ENCODE measurements around the gene OPCML.

The OPCML gene

GRCh38 chr11:133058501-133058900 lies 473.8 kb downstream of the OPCML start:
- no peak for DNase-seq

DNA sequence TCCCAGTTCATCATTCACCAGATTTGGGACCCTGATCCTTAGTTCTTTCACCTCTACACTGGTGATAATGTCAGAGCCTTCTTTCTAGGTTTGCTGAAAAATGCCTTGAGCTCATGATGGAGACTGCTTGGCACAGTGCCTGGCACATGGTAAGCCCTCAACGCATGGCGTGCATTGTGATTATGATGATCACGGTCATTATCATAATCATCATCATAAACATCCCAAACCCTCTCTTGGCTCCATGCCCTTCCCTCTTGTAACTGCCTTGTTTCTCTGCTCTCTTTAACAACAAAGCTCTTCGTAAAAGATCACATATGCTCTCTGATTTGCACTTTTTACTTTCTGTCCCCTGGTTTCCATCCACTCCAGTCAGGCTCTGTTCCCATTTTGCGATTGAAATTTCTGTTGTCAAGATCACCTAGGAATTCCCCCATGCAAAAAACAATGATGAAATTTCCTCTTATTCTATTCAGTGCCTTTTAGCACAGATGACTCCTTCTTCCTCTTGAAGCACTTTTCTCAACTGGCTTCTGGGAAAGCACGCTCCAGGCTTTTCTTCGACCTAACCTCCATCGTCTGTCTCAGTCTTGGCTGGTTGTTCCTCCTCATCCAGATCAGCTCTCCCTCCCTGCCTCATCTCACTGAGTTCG lies 479.1 kb downstream of the OPCML start:
- no peak for DNase-seq

GRCh38 chr11:133052537-133052936 lies 479.8 kb downstream of the OPCML start:
- DNase-seq = no peak

DNA sequence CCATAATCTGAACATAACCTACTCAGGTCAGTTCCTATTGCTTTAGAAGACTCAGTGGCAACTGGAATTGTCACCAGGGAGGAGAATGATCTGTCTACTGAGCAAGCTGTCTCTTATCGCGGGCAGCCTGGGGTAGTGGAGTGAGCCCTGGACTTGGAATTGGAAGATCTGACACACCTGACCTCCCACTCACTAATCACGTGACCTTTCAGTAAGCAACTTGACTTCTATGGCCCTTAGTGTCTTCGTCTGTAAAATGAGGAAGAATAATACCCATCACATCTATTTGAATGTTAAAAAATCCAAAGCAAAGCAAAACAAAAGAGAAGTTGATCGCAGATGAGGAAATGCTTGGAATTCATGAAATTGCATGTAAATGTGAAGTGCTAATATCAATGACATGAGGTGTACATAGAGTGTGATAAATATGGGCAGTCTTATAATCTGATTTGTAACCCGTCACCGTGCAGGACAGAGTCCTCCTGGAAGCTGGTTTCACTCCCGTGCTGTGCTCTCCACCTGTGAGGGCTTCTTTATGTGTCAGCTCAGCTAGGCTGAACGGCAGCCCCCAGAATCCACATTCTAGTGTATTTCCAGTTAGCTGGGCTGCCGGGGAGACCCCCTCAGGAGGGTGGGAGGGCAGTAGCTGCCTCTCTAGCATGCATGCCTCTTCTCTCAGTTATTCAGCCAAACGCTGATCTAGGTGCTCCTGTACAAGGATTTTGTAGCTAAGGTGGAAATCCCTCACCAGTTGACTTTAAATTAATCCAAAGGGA lies 482.9 kb downstream of the OPCML start:
- DNase-seq = no peak

GRCh38 chr11:133048270-133048669 lies 484.0 kb downstream of the OPCML start:
- DNase-seq = no peak

GRCh38 chr11:133047771-133048115 lies 484.6 kb downstream of the OPCML start:
- DNase-seq = no peak

DNA sequence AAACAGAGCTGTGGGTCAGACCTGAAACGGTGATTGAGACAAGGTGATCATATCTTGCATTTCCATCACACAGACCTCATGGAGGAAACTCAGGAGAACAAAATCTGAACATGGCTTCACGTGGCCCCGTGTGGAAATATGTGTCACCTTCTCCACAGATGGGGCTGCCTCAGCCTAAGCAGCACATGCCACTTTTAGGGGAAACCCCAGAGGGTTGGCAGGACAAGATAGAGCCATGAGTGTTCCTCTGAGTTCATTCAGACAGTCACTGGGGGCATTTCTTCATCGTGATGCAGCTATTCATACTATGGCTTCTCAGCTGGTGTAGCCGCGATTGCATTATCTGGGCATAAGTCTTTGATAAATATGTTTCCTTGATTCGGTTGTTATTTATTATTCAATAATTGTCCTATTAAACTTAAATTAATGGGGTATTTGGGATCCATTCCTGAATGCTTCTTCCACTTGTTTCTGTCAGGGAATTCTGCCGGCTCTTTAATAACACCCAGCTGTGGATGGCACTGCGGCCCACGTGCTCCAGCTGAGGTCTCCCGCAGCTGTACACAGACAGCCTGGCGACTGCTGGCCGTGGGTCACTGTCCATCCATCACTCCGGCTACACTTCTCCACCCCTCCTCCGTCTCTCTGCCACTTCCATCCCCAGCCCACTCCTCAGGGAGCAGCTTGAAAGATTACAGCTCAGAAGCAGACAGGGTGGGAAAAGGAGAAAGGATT lies 485.1 kb downstream of the OPCML start:
- DNase-seq = no peak

DNA sequence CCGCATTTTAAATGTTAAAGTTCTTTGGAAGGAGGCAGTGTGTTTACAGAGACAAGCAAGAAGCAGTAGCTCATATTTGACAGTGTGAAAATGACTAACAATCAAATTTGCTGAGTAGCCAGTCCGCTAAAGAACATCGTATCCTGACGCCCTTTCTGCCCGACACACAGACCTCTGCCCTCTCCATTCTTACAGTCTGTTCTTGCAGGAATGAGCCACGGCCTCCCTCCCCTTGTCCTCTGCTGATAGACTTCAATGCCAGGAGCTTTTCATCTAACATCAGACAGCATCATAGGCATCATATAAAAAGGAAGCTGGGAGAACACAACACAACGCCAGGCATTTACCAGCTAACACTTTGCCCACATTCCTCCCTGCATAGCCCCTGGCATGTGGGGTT lies 486.0 kb downstream of the OPCML start:
- no peak for DNase-seq

DNA sequence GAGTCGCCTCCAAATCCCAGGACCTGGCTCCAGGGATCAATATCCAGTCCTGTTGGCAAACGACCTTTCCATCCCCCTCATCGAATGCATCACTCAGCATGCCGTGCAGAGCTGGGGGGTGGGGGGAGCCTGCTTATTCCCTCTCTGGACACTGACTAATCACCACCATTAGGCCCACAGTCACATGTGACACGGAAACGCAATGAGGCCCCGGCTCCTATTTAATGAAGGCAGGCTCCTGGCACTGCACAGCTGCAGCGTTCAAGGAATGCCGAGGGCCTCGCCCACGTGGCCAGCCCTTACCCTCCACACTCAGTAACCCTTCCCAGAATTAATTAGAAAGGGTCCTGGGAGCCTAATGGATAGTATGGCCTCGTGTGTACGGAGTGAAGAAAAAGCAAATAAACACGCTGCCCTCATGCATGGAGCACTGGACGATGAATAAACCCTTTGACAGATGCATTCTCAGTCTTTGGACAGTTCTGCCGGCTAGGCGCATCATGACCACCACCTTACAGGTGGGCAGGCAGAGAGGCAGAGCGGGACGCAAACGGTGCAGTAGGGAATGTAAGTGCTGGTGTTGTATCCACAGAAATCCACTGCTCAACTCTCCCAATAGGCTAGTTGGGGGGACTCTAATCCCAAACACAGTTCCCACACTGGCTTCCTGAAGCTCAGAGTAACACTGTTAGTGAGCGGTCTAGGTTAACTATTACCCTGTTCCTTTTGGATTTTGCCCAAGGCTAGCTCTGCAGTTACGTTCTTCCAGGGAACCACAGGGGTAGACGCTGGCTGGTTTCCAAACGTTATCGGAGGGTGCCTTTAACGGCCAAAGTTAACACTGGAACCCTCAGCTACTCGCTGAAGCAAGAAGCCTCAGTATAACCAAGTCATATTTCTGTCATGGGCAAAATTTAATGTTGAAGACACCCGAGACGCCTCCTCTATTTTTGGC lies 490.1 kb downstream of the OPCML start:
- no peak for DNase-seq

DNA sequence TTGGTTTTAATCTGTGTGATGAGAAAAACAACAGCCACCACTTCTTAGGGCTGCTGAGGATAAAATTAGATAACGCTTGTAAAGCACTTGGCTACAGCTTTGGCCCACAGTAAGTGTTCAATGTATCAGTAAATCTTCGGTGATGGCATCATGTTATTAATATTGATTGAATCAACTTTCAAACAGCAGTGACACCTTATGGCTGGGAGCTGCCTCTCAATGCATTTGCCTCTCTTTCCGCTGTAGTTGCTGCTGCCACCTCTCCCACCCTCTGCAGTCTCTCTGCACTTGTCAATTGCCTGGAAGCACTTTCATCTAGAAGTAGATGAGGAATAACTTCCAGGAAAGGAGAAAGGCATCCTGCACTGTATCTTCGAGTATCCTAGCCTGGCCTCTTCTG lies 491.1 kb downstream of the OPCML start:
- DNase-seq = no peak

DNA sequence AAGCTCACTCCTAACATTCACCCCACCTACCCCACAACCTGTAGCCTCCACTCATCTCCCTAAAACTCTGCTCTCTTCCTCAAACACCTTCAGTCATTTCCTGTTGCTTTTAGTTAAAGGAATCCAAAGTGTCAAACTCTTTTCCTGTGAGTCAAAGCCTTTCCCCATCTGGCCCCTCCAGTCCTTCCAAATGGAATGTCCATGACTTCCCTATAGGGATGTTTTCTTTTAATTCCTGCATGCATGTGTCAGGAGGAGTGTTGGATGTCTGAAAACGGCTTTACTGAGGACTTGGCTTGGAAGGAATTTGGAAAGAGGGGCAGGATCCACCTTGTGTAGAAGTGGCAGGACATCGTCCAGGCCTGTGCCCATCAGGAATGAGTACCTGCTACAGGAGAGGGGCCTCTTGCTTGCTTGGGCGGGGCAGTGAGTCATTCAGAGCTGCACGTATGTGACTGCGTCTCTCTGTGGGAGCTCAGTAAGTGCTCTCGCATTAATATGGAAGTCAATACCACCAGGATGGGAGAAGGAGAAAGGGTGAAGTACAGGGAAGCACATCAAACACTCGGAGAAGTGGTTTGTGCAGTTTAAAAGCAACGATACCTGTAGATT lies 491.9 kb downstream of the OPCML start:
- no peak for DNase-seq

- no peak for DNase-seq
Measured at GRCh38 chr11:133038850-133039249, 493.5 kb downstream of the OPCML start.

- DNase-seq = no peak
Measured at GRCh38 chr11:133034929-133035328, 497.4 kb downstream of the OPCML start.

GRCh38 chr11:133029107-133029506 lies 503.2 kb downstream of the OPCML start:
- no peak for DNase-seq

DNA sequence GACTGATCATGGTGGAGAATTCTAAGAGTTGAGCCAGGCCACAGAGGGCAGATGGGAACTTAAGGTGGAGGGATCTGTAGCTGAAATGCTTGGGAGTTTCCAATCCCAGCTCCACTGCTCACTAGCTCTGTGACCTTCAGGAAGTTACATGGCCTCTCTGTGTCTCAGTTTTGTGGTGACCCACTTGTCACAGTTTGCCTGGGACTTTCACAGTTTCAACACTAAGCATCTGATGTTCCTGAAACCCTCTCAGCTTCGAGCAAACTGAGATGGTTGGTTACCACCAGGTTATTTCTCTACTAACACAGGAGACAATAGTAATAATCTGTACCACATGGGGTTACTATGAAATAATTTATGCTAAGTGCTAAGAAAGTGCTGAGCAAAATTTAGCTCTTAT lies 505.3 kb downstream of the OPCML start:
- DNase-seq = no peak

- DNase-seq = no peak
Measured at GRCh38 chr11:133024301-133024700, 508.0 kb downstream of the OPCML start.

- no peak for DNase-seq
Measured at GRCh38 chr11:133023232-133023631, 509.1 kb downstream of the OPCML start.

GRCh38 chr11:133021553-133021952 lies 510.7 kb downstream of the OPCML start:
- DNase-seq = no peak

DNA sequence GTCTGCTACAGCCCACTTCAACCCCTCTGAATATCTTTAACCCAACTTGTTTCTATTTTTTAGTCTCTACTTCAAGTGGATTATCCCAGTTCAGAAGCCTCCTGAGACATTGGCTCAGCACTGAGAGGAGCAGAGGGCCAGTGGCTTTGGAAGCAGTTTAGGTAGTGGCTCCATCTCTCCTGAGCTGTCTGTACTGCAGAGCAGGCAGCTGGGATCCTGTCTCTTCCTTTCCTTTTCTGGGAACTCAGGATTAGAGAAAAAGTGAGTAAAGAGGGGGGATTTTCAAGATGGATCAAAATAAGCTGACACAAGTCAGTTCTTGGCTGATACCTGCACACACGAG lies 512.0 kb downstream of the OPCML start:
- no peak for DNase-seq

- DNase-seq = no peak
Measured at GRCh38 chr11:133019545-133020371, 512.5 kb downstream of the OPCML start.

DNA sequence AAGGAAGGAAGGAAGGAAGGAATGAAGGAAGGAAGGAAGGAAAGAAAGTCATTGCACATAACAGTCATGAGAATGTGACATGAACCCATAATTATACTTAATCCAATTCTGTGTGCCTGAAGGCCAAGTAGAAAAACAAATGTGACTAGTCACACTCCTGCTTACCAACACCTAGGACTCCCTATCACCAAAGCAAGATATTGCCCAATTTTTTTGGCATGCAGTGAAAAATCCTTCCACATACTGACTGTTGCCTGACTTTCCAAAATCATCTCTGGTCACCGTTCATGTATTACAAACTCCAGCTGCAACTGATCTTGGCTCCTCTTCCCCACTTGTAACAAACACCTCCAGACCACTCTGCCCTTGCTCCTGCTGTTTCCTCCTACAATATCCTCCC lies 516.8 kb downstream of the OPCML start:
- no peak for DNase-seq

- no peak for DNase-seq
Measured at GRCh38 chr11:133014337-133014736, 518.0 kb downstream of the OPCML start.
